Measurements from ENCODE around the gene LRP11. TPM values are rescaled to one million over a fixed set of nuclear protein-coding genes. Genes with fewer than 3 reads are reported as not detected.

Gene LRP11
- total and polyA plus RNA-seq, 9 of the 15 experiments (the other 6 are each of a cell fraction or from before 2014, with no cell fraction given) = 0.51 to 3.5 (median 2.4) TPM

- POLR2A ChIA-PET = interaction anchor here (0.7 kb wide), 2 partner anchors 12 to 13 kb away, joined by 3 read pairs; no protein-coding TSS in a partner anchor
- in situ Hi-C loops (cut with MboI) = no loop called here
- TF ChIP-seq KAT7 (CRISPR knock-in tag; IDR thresholded peaks at IDR 0.05; ENCODE audit: borderline replicate concordance) (peak; percentile 24; the same call in 1 of the 2 replicates), SMAD1 (IDR thresholded peaks at IDR 0.05; ENCODE audit: low read depth, low read length, partially characterized antibody) (no peak), ILK (tag; IDR thresholded peaks at IDR 0.05; ENCODE audit: borderline replicate concordance, low read depth) (no peak), SRSF7 (optimal IDR thresholded peaks at IDR 0.05; ENCODE audit: low read depth, low read length) (no peak), ILF3 (IDR thresholded peaks at IDR 0.05; ENCODE audit: borderline replicate concordance) (no peak), TCF3 (CRISPR knock-in tag; IDR thresholded peaks at IDR 0.05) (peak; percentile 59), PHB2 (IDR thresholded peaks at IDR 0.05; ENCODE audit: low read depth) (no peak), ZNF668 (CRISPR knock-in tag; IDR thresholded peaks at IDR 0.05) (no peak), ZNF280A (IDR thresholded peaks at IDR 0.05; ENCODE audit: low read depth, partially characterized antibody) (no peak), YY1 (IDR thresholded peaks at IDR 0.05; ENCODE audit: borderline replicate concordance in 1 of 3, control insufficient read depth in 1 of 3, extremely low read depth in 1 of 3, insufficient read depth in 3 of 3, insufficient read length in 1 of 3, insufficient replicate concordance in 2 of 3, low read depth in 1 of 3, low read length in 2 of 3) (peak in 1 of 3 experiments; percentile 32), CBFA2T2 (conservative IDR thresholded peaks at IDR 0.05) (0 out of 2 replicates have a peak, but pooled peaks have one; percentile 2)
- TF ChIP-seq, protein P1, sequence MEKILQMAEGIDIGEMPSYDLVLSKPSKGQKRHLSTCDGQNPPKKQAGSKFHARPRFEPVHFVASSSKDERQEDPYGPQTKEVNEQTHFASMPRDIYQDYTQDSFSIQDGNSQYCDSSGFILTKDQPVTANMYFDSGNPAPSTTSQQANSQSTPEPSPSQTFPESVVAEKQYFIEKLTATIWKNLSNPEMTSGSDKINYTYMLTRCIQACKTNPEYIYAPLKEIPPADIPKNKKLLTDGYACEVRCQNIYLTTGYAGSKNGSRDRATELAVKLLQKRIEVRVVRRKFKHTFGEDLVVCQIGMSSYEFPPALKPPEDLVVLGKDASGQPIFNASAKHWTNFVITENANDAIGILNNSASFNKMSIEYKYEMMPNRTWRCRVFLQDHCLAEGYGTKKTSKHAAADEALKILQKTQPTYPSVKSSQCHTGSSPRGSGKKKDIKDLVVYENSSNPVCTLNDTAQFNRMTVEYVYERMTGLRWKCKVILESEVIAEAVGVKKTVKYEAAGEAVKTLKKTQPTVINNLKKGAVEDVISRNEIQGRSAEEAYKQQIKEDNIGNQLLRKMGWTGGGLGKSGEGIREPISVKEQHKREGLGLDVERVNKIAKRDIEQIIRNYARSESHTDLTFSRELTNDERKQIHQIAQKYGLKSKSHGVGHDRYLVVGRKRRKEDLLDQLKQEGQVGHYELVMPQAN (IDR thresholded peaks at IDR 0.05; ENCODE audit: borderline replicate concordance) = no peak
Observed at GRCh38 chr6:149867876-149868640, 3.9 kb upstream of the LRP11 start.

More at GRCh38 chr6:149867876-149868640, 3.9 kb upstream of the LRP11 start:
- Histone ChIP-seq H3K9ac (ENCODE audit: insufficient read depth in 1 of 2, low read depth in 2 of 2, low read length in 2 of 2) (peak overlapping the region in 1 of 2 experiments; percentile 22; a peak in 2 of 4 replicates), H2AFZ (ENCODE audit: low read depth, low read length) (peak overlapping the region; percentile 89), H3K4me2 (ENCODE audit: insufficient read depth, low read length) (peak overlapping the region; percentile 57), H3K36me3 (ENCODE audit: control insufficient read depth, insufficient read depth, low read length) (no peaks in the 10 kb centered on the region), H4K20me1 (replicated peaks; ENCODE audit: control insufficient read depth, insufficient read depth, low read length) (no peaks in the 10 kb centered on the region), H3K9me1 (ENCODE audit: control insufficient read depth, insufficient read depth, low read length) (peaks cover 3% of the 10 kb centered on the region), H3K4me3 (no peak overlapping the region), H3K4me1 (replicated peaks in 1 of 2; ENCODE audit: control insufficient read depth in 2 of 2, insufficient read depth in 2 of 2, low read length in 2 of 2) (peaks cover 34 to 56% of the 10 kb centered on the region in 2 experiments), H3K27me3 (ENCODE audit: control insufficient read depth in 2 of 2, insufficient read depth in 2 of 2, low read length in 2 of 2) (no peaks in the 10 kb centered on the region), H3K79me2 (ENCODE audit: control insufficient read depth, insufficient read depth, low read length) (no peaks in the 10 kb centered on the region), H3K27ac (ENCODE audit: extremely low read depth, low read depth, low read length) (peak overlapping the region; percentile 75), H3K9me3 (replicated peaks; ENCODE audit: control insufficient read depth, insufficient read depth, low read depth, low read length) (no peaks in the 10 kb centered on the region)
- 22% methylated on average over 4 of the region's 4 CpGs for WGBS (ENCODE audit: insufficient coverage, low coverage, missing lambda C conversion rate)
- peak; percentile 73 to 89 (median 84) for DNase-seq (ENCODE audit: extremely low read depth in 1 of 4, low spot score in 3 of 4)
- no TSS peak for BruUV-seq (replicated peaks)
- intact Hi-C loops (cut with micrococcal nuclease) = loop anchor here (10.0 kb wide), 1 partner anchor 303 kb away; the partner anchor contains the start of gene GINM1
- peak; percentile 77 for FAIRE-seq
- peak; percentile 8 for ATAC-seq
- CTCF ChIA-PET (ENCODE audit: low intra/inter-chr PET ratio) = no interaction called here
